ENCODE results near the gene LCN6.

Gene LCN6

GRCh38 chr9:136725612-136726011 lies 22.7 kb downstream of the LCN6 start:
- DNase-seq (ENCODE audit: low read depth in 2 of 2), result no peak

DNA sequence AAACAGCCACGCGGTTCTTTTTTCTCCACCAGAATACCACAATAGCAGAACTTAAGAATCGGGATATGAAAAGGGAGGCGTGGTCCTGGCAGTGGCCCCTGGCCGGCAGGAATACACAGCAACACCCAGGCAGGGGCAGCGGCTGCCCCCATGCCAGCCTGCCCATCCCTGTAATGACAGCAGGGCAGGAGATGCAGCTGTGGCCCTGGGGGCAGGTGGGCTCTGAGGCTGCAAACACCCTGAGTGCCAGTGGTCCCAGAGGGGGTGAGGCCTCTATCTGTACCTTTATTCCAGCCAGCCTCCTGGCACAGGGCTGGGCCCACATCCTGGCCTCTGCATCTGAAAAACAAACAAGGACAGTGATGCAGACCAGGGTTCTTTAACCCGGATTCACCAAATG lies 23.6 kb downstream of the LCN6 start:
- no peak for DNase-seq (ENCODE audit: low read depth in 2 of 2)

DNA sequence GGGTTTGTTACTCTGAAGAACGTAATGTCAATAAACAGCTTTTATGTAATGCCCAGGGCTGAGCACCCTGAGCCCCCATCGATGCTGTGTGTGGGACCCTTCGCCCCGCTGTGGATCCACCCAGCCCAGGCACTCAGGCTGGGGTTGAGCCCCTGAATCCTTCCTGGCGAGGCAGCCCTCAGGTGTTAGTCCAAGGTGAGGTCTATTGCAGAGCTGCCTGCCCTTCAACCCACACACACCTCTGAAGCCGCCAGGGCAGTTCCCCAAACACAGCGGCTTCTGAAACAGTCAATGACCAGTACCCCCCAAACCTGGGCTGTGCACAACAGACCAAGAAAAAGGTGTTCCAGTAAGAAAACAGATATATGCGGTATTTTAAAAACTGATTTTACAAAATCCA lies 24.3 kb downstream of the LCN6 start:
- DNase-seq (ENCODE audit: low read depth in 2 of 2), result no peak

DNA sequence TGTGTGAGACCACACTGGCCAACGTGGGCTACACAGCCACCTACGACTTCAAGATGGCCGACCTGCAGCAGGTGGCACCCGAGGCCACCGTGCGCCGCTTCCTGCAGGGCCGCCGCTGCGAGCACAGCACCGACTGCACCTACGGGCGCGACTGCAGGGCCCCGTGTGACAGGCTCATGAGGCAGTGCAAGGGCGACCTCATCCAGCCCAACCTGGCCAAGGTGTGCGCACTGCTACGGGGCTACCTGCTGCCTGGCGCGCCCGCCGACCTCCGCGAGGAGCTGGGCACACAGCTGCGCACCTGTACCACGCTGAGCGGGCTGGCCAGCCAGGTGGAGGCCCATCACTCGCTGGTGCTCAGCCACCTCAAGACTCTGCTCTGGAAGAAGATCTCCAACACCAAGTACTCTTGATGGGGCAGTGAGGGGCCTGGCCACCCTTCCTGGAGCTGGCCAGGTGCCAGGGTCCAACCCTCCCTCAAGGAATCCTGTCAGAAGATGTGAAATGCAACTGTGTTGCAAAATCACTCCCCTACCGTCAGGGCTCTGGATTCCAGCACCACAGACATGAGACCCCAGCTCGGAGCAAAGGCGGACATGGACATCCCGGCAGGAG lies 24.9 kb downstream of the LCN6 start:
- DNase-seq (ENCODE audit: low read depth in 2 of 2), result no peak

DNA sequence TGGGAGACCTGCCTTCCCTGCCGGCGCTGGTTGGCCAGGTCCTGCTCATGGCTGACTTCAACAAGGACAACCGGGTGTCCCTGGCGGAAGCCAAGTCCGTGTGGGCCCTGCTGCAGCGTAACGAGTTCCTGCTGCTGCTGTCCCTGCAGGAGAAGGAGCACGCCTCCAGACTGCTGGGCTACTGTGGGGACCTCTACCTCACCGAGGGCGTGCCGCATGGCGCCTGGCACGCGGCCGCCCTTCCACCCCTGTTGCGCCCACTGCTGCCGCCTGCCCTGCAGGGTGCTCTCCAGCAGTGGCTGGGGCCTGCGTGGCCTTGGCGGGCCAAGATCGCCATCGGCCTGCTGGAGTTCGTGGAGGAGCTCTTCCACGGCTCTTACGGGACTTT lies 25.4 kb downstream of the LCN6 start:
- no peak for DNase-seq (ENCODE audit: low read depth in 2 of 2)

- no peak for DNase-seq (ENCODE audit: low read depth in 2 of 2)
Measured at GRCh38 chr9:136722093-136722968, 26.0 kb downstream of the LCN6 start.

GRCh38 chr9:136721339-136722092 lies 26.8 kb downstream of the LCN6 start:
- DNase-seq (ENCODE audit: low read depth in 2 of 2), result no peak

DNA sequence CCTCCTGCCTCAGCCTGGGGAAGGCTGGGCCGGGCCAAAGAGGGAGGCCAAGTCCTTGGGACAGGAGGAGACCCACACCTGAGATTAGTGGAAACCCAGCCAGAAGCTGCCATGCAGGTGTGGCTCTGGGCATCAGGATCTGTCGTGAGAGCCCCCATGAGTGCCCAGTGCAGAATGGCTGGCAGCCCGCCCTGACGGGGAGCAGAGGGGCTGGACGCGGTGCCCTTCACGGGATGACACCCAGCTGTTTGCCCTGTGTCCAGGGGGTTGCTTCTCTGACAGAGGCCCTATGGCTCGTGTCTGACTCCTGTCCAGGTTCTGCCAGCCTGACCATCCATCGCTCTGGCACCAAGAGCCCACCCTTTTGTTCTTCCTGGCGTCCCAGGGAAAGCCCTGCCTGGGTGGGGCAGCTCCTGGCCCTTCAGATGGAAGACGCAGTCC lies 27.4 kb downstream of the LCN6 start:
- no peak for DNase-seq (ENCODE audit: low read depth in 2 of 2)

DNA sequence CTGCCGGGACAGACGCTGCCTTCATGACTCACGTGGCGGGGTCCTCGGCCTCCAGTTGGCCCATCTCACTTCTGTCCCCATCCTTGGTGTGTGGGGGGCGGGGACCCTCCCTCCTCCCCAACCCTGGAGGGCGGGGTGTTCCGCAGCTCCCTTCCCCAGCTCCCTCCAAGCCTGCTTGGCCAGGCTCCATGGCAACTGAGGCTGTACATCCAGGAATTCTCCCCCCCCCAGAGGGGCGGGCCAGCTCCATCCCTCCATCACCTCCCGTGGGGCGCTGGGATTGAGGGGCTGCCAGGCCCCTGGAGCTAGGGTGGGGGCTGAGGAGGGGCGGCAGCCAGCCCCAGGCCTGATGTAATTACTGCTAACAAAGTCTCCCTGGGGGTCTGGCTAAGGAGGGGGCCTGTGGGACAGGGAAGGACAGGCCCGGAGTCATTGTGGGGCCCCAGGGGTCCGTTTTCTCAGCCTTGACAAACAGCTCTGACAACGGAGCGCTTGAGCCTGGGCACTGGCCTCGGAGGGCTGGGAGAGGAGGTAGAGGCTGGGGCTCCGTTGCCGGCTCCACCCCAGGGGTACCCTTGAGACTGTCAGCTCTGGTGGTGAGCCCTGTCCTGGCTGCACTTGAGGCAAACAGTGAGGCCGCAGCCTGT lies 28.0 kb downstream of the LCN6 start:
- DNase-seq (ENCODE audit: low read depth in 2 of 2), result no peak

DNA sequence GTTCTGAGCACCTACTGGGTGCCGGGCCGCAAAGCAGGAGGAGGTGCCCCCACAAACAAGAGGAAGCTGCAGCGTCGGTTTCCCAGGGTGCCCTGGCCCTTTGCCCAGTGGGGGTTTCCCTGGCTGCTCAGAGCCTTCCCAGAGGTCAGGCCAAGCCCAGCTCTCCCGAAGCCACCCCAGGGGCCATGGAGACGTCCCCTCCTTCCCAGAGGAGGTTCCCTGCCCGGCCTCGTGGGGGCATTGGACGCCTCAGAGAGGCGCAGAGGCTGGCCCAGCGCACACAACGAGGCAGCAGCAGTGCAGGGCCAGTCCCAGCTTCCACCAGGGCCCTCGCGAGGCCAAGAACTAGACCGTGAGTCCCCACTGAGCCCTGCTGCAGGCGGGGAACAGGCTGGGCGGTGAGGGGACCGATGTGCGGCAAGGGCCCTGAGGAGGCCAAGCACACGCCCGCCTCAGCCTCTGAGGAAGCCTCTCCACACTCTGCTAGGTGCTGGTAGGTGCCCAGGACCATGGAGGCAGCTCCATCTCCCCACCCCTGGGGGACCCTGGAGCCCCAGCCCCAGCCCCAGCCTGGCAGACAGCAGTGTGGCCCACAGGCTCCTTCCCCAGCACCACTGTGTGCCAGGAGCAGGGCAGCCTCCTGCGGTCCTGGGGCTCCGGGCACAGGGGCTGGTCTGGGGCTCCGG lies 29.0 kb downstream of the LCN6 start:
- no peak for DNase-seq (ENCODE audit: low read depth in 2 of 2)

DNA sequence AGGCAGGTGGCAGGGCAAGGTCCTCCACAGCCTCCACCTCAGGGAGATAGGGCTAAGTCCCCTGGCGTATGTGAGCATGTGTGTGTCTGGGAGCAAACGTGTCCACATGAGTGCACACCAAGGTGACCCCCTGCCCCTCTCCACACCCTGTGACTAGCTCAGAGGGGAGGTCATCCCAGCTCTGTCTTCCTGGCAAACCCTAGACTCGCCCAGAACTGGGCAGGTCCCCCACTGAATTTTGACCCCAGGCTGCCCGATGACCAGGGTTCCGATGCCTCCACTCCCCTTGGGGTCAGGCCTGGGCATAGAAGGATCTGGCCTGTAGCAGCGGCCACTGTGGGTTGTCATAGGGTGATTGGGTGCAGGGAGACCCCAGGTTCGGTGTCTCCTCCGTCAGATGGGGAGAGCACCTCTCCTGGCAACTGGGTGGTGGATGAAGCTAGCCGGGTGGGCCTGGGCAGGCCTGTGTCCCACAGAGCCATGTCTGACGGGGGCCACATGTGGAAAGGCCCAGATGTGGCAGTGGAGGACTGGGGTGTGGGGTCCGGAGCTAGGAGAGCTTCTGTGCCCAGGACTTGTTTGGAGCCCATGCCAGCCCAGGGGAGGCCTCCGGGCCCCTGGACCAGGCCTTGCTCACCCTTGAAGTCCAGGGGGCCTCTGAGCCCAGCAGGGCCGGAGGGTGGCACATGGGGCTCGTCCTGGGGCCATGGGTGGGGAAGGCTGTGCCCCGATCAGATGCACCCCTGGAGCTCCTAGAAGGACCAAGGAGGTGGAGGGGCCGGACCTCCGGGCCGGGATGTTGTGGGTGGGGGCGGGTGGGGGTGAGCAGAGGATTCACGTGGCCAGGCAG lies 29.8 kb downstream of the LCN6 start:
- DNase-seq (ENCODE audit: low read depth in 2 of 2), result no peak

- no peak for DNase-seq (ENCODE audit: low read depth in 2 of 2)
Measured at GRCh38 chr9:136717399-136717798, 30.9 kb downstream of the LCN6 start.

DNA sequence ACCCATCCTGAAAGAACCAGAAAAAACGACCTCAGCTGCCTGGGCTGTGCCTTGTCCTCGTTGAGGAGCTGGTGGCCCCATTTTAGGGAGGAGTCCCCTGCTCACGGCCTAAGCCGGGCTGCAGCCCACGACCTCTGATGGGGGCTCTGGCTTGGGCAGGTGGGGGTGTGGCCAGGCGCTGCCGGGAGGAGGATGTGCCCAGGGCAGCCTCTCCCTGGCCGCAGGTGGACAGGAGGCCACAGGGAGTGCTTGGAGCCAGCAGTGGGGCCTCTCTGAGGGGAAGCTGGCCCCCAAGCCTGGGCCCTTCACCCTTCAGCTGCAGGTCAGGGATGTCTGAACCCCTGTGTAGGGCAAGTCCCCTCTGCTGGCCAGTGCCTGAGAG lies 33.4 kb downstream of the LCN6 start:
- no peak for DNase-seq (ENCODE audit: low read depth in 2 of 2)

- DNase-seq (ENCODE audit: low read depth in 2 of 2), result no peak
Measured at GRCh38 chr9:136714096-136714892, 34.0 kb downstream of the LCN6 start.

DNA sequence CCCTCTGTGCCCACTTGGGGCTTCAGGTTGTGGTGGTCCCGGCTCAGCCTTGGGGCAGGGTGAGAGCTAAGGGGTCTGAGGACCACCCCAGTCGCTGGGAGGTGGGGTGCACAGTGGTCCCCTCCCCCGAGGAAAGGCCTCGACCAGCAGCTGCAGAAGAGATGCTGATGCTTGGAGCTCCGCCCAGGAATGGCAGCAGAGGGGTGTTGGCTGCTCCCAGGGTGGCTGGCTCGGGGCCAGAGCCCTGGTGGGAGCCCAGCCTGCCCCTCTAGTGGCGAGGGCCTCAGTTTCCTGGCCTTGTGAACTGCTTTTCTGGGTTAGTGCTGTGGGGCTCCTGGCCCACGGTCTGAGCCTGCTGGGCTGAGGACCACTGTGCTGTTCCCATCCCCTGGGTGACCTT lies 34.8 kb downstream of the LCN6 start:
- no peak for DNase-seq (ENCODE audit: low read depth in 2 of 2)

GRCh38 chr9:136712690-136713544 lies 35.4 kb downstream of the LCN6 start:
- no peak for DNase-seq (ENCODE audit: low read depth in 2 of 2)

DNA sequence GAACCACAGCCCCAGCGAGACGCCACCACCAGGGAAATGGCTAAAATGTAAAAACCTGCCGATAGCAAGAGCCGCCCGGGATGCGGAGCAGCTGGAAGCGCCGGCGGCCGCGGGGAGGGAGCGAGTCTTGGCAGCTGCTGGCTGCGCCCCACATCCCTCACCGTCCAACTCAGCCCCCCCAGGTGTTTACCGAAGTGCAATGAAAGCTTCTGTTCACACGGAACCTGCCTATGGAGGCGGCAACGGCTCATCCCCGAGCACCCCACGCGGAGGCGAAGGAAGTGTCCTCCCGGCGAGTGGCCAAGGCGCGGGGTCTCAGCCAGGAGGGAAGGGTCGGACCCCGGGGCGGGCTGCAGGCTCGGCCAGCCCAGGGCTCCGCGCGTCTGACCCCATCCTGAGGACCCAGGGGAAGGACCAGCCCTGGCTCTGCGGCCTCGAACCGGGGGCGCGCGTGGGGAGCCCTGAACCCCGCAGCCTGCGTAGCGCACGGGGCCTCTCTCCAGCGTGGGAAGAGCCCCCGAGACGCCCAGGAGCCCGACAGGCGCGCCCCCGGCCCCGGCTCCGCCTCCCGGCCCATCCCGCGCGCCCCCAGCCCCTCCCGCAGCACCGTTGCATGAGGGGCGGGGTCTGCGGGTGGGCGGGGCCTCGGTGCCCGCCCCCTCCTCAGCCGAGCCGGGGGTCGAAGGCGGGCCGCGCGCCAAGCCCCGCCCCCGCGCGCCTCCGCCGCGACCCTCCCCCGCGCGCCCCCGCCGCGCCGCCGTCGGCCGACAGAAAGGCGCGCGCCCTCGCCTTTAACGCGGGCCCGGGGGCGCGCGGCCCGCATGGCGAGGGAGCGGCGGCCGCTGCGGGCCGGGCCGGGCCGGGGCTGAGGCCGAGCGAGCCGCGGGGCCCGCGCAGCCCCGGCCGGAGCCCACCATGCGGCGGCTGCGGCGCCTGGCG lies 36.3 kb downstream of the LCN6 start, which contains the start of gene DIPK1B:
Gene DIPK1B (plus strand): TSS at position 822 of the 939 bp plus-strand sequence. CDS start 94 bp downstream, at position 916.
- DNase-seq (ENCODE audit: low read depth in 2 of 2), result no peak

All from stimulated activated CD8-positive, alpha-beta memory T cell treated with anti-CD3 and anti-CD28 coated beads, Interleukin-15, amount 100 ng/mL, for 48 hours (primary cell).